Urinary bladder (tissue), 4 donors: ENCODE data around the gene CYSLTR2. TPM values are rescaled to one million over a fixed set of nuclear protein-coding genes. Genes with fewer than 3 reads are reported as not detected.

Experiments
- DNase-seq: peaks from one replicate; pipeline ENCODE4 v3.0.0-alpha.2; 2015; ENCODE audit errors: extremely low spot score
- H3K27ac ChIP-seq: one replicate; pipeline ENCODE4 v1.5.1; 2013; ENCODE audit warnings: low read depth, mild to moderate bottlenecking, moderate library complexity
- H3K36me3 ChIP-seq: one replicate; pipeline ENCODE4 v1.6.1; 2013; ENCODE audit warnings: mild to moderate bottlenecking, moderate library complexity; ENCODE audit not compliant: insufficient read depth
- H3K4me1 ChIP-seq: one replicate; pipeline ENCODE4 v1.6.1; 2013; ENCODE audit warnings: mild to moderate bottlenecking, moderate library complexity; ENCODE audit not compliant: insufficient read depth
- H3K4me3 ChIP-seq: one replicate; pipeline ENCODE4 v1.5.1; 2013; ENCODE audit warnings: low read depth, low read length
- WGBS: extraction: QIAGEN DNeasy Blood & Tissue Kit; methylation state at CpG from one replicate; pipeline ENCODE4 v1.1.7; 2013; 5-methylcytosine and 5-hydroxymethylcytosine counted together
- polyA plus RNA-seq: library from polyadenylated mRNA; stranded (reverse); fragments of 200-250 nt; gene quantifications from one replicate; pipeline ENCODE4 v1.2.3, GENCODE V29; 2013
- total RNA-seq: library from RNA; depleted of rRNA; stranded (reverse); fragments of >200 nt; gene quantifications from one replicate; pipeline ENCODE4 v1.2.3, GENCODE V29; 2014
- donor health status: healthy with polysubstance abuse.
- donor health status: healthy.

Gene CYSLTR2
- total and polyA plus RNA-seq, 2 donors, result 0.14 to 1.4 TPM

DNA sequence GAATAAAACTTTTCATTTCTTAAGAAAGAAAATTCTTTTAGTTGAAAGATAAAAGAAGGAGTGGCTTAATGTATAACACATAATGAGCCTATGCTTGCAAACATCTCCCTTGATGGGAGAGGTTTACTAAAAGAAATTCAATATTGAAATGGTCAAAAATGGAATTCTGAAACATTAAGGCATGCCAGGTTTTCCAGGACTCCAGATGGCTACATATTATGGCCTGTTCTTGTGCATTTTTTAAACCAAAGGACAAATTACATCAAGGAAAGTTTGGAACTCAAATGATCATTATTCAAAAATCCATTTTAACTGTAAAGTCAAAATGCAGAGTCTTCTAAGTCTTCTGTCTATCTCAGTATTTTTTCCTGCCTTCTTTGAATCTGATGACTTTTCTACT, 19.1 kb upstream of the CYSLTR2 start:
- no peak for DNase-seq
- no peaks in the 10 kb centered on the region for H3K36me3 ChIP-seq

DNA sequence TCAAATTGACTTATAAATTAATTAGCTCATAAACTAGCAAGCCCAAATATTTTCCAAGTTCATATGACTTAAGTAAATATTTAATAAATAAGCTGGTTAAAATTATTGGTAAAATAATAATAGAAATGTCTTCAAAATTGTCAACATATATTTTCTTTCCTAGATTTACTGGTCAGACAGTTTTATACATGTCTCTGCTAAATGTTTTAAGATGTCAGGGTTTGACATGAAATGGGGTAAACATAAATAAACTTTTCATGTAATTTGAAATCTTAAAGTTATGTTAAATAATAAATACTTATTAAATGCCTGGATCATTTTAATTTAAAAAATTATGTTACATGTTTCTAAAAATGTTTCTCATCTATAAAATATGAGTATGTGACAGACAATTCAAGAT, 18.3 kb upstream of the CYSLTR2 start:
- no peak for DNase-seq
- Histone ChIP-seq H3K4me1 (no peaks in the 10 kb centered on the region), H3K36me3 (no peaks in the 10 kb centered on the region), H3K4me3 (no peak overlapping the region), H3K27ac (no peak overlapping the region)

More for the DNA sequence above, 19.1 kb upstream of the CYSLTR2 start:
- no peaks in the 10 kb centered on the region for H3K4me1 ChIP-seq
- no peak overlapping the region for H3K27ac ChIP-seq
- no peak overlapping the region for H3K4me3 ChIP-seq

DNA sequence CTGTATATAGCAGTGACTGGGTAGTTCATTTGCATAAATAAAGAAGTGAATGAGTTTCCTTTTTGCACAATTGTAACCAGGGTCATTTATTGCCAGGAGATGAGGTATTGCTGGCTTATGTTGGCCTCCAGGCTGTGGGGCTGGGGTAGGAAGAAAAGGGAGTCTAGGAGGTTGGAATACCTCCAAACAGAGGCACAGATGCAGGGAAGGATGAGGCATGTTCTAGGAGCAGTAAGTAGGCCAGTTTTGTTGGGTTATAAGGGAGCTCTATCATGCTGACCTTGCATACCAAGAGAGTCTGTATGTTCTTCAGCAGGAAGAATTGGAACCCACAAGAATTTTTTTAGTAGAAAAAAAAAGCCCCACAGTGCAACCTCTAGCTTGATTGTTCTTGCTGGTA, 17.2 kb upstream of the CYSLTR2 start:
- no peaks in the 10 kb centered on the region for H3K36me3 ChIP-seq
- H3K27ac ChIP-seq, result no peak overlapping the region
- no peak overlapping the region for H3K4me3 ChIP-seq
- DNase-seq, result no peak
- H3K4me1 ChIP-seq, result no peaks in the 10 kb centered on the region

DNA sequence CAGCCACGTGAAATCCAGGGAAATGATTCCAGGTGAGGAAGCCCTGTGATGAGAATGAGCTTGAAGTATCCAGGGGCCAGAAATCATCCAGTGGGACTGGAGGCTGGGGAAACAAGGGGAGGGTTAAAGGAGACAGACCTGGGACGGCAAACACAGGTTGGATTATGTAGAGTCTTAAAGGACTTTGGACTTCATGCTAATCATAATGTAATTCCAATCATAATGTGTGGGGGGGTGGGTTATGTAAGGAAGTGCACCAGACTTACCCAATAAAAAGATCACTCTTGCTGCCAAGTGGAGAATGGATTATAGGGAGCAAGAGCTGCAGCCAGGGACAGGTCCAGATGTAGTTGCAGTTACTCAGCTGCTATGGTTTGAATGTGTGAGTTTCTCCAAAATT, 16.1 kb upstream of the CYSLTR2 start:
- no peaks in the 10 kb centered on the region for H3K36me3 ChIP-seq
- 41% methylated on average over 2 of the region's 2 CpGs for WGBS
- H3K4me1 ChIP-seq, result no peaks in the 10 kb centered on the region
- DNase-seq, result no peak
- no peak overlapping the region for H3K27ac ChIP-seq
- no peak overlapping the region for H3K4me3 ChIP-seq

DNA sequence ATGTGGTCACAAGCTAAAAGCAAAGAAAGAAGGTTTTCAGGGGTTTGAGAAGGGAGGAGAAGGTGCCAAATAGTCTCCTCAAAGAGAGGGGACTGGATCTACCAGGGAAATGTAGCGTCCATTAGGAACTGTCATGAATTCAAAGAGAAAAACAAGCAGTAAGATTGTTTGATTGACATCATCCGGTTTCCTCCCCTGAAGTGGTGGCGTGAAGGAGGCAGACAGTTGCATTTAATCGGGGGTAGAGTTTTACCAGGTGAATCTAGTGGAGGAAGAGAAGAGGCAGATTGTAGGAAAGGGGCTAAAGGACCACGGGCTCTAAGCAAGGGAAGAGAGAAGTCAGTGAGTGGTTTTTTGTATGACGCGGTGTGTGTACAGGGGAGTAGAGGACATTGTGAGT, 13.0 kb upstream of the CYSLTR2 start:
- no peak for DNase-seq
- Histone ChIP-seq H3K4me3 (no peak overlapping the region), H3K36me3 (no peaks in the 10 kb centered on the region), H3K4me1 (no peaks in the 10 kb centered on the region), H3K27ac (no peak overlapping the region)
- WGBS, result 92% methylated on average over 7 of the region's 7 CpGs

DNA sequence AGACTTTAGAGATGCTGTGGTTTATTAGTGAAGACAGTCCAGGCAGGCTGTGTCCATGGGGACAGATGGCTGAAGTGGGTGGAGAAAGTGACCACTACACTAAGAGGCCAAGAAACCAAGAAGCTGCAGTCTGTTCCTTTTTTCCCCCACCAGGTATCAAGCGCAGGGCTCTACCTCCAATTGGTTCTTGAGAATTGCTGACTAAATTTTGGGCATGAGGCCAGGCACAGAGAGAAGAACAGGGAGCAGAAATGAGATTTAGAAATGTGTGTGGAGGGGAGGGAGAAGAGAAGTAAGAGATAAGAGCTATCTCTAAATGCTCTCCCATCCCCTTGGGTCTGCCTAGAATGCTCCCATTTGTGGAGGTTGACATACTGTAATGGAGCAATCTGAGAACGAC, 12.3 kb upstream of the CYSLTR2 start:
- no peak for DNase-seq
- no peaks in the 10 kb centered on the region for H3K4me1 ChIP-seq
- H3K36me3 ChIP-seq, result no peaks in the 10 kb centered on the region
- no peak overlapping the region for H3K27ac ChIP-seq
- no peak overlapping the region for H3K4me3 ChIP-seq
- 80% methylated on average over 2 of the region's 2 CpGs for WGBS

DNA sequence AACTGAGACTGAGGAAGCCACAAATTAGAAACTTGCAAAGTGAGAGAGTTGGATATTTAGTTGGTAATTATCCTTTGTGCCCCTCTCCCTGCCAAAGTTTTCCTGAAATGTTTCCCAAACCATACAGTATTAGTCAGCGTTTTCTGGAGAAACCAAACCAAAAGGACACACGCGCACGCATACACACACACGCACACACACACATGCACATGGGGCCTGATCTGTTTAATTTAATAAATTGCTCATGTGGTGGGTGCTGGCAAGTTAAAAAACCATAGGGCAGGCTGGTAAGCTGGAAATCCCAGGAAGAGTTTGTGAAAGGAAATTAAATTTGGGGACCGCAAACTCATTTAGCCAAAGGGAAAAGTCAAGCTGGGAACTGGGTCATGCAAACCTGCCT, 11.7 kb upstream of the CYSLTR2 start:
- H3K36me3 ChIP-seq, result no peaks in the 10 kb centered on the region
- no peak overlapping the region for H3K4me3 ChIP-seq
- H3K4me1 ChIP-seq, result no peaks in the 10 kb centered on the region
- WGBS, result 98% methylated on average over 6 of the region's 6 CpGs
- DNase-seq, result no peak
- H3K27ac ChIP-seq, result no peak overlapping the region

DNA sequence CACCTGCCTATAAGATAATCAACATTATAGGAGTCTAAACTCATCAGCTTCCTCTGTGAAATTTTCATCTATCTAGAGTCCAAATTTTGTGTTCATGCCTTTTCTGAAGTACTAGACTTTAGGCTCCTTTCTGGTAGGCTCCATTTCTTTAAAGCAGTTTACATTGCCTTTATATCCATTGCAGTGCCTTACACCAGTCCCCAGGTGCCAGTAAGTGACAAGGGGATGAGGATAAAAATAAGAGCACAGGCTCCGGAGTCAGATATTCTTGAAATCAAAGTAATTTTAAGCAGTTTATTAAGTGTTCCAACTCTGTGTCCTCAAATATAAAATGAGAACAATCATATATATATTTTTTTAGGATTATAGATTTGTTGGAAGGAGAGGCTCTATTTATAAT, 10.6 kb upstream of the CYSLTR2 start:
- Histone ChIP-seq H3K27ac (no peak overlapping the region), H3K36me3 (no peaks in the 10 kb centered on the region), H3K4me3 (no peak overlapping the region), H3K4me1 (no peaks in the 10 kb centered on the region)
- DNase-seq, result no peak
- WGBS, result 77% methylated on average over 1 of the region's 1 CpG

DNA sequence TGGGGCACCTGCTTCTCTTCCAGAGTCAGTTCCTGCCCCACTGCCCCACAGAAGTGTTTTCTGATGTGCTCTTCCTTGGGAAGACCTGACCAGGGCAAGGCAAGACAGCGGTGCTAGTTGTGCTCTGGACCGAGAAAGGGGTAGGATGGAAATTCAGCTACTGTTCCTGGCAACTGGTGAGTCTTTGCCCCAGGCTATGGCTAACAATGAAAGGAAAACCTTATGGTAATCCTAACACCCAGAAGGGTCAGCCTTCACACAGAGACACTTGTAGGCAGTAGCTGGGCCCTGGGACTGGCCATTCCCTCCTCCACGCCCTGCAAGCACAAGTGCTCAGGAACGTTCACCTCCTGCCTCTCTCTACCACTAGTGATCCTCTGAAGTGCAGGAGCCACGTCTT, 9.6 kb upstream of the CYSLTR2 start:
- no peak overlapping the region for H3K4me3 ChIP-seq
- DNase-seq, result no peak
- H3K36me3 ChIP-seq, result no peaks in the 10 kb centered on the region
- no peak overlapping the region for H3K27ac ChIP-seq
- H3K4me1 ChIP-seq, result no peaks in the 10 kb centered on the region
- 86% methylated on average over 5 of the region's 5 CpGs for WGBS

DNA sequence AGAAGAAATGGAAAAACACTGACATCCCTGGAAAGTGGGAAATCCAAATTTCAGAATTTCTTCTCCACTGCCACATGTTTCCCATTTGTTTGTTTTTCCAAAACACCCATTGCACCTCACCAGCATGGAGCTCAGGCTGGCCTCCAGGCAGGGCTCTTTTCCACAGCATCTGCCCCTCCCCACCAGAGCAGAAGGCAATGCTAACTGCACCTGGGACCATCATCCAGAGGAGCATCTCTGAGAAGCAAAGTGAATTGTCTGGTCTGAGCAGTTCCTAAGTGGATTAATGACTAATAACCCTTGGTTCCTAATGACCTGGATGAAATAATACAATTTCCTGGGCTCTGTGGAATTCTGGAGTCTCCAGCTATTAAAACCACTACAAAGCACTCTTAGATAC, 8.8 kb upstream of the CYSLTR2 start:
- no peak overlapping the region for H3K27ac ChIP-seq
- H3K36me3 ChIP-seq, result no peaks in the 10 kb centered on the region
- no peaks in the 10 kb centered on the region for H3K4me1 ChIP-seq
- DNase-seq, result no peak
- H3K4me3 ChIP-seq, result no peak overlapping the region

DNA sequence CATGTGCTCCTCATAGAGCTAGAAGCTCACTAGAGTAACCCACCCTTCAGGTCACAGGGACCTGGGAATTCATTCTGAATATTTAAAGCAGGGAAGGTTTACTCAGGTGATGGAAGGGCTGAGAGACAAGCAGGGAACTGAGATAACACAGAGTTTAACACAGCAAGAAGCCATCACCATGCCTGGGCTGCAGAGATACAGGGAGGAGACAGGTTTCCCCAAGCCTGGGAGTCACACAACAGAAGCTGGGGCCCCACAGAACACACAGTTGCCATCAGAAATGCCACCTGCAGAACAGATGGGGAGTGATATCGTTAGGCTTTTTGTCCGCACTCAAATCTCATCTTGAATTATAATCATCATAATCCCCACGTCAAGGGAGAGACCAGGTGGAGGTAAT, 7.9 kb upstream of the CYSLTR2 start:
- H3K4me1 ChIP-seq, result no peaks in the 10 kb centered on the region
- 85% methylated on average over 3 of the region's 3 CpGs for WGBS

DNA sequence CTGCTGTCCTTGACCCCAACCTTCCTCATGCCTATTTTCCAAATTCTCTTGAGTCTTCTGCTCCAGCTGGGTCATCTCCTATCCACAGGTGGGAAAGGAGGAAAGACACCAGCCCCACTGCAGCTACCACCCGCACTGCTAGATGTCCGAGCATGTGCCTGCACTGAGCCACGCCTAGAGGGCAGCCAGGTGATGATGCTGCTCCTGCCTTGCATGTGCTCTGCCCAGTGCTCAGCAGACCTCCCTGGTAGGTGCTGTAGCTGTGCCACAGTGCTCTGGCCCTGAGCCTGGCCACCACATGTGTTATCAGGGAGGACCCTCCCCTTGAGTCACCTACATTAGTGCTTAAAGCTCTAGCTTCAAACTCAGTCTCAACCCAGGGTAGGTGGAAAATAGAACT, 6.9 kb upstream of the CYSLTR2 start:
- DNase-seq, result no peak
- no peak overlapping the region for H3K27ac ChIP-seq
- WGBS, result 94% methylated on average over 3 of the region's 3 CpGs

More for the DNA sequence above, 7.9 kb upstream of the CYSLTR2 start:
- Histone ChIP-seq H3K4me3 (no peak overlapping the region), H3K27ac (no peak overlapping the region), H3K36me3 (no peaks in the 10 kb centered on the region)
- no peak for DNase-seq

DNA sequence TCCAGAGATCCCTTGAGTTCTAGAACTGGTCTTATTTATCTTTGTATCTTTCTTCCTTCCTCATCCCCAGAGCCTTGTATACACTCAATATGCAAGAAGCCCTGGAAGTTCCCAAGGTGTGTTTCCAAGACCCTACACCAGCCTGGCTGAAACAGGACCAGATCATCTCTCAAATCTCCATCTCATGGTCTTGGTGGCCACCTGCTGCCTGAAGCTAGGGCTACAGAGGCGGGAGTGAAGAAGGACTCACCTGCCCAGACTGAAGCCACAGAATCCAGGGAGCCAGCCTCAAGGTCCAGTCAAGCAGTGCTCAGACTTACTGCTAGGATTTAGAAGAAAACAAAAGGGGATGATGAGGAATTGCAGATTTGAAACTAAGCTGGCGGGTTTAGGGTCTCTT, 6.1 kb upstream of the CYSLTR2 start:
- no peak for DNase-seq
- Histone ChIP-seq H3K27ac (no peak overlapping the region), H3K4me1 (no peaks in the 10 kb centered on the region), H3K4me3 (no peak overlapping the region), H3K36me3 (no peaks in the 10 kb centered on the region)
- WGBS, result 97% methylated on average over 2 of the region's 2 CpGs

More for the DNA sequence above, 6.9 kb upstream of the CYSLTR2 start:
- H3K36me3 ChIP-seq, result no peaks in the 10 kb centered on the region
- H3K4me3 ChIP-seq, result no peak overlapping the region
- no peaks in the 10 kb centered on the region for H3K4me1 ChIP-seq

DNA sequence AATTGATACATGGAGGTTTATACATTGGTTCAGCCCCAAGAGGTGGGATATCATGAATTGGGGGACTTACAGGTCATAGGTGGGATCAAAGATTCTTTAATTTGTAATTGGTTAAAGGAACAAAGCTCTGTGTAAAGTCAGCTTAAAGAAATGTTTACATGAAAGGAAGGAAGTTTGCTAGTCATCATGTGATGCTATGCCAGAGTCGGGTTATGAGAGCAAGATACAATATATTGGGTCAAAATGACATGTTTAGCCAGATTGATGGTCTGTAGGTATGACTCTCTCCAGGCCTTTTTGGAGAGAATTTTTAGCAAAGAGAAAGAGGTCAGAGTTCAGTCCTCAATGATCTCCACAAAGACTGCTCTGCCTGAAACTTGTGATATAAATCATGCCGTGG, 5.3 kb upstream of the CYSLTR2 start:
- Histone ChIP-seq H3K36me3 (no peaks in the 10 kb centered on the region), H3K4me1 (no peaks in the 10 kb centered on the region), H3K4me3 (no peak overlapping the region), H3K27ac (no peak overlapping the region)
- WGBS, result 57% methylated on average over 2 of the region's 2 CpGs
- DNase-seq, result no peak

DNA sequence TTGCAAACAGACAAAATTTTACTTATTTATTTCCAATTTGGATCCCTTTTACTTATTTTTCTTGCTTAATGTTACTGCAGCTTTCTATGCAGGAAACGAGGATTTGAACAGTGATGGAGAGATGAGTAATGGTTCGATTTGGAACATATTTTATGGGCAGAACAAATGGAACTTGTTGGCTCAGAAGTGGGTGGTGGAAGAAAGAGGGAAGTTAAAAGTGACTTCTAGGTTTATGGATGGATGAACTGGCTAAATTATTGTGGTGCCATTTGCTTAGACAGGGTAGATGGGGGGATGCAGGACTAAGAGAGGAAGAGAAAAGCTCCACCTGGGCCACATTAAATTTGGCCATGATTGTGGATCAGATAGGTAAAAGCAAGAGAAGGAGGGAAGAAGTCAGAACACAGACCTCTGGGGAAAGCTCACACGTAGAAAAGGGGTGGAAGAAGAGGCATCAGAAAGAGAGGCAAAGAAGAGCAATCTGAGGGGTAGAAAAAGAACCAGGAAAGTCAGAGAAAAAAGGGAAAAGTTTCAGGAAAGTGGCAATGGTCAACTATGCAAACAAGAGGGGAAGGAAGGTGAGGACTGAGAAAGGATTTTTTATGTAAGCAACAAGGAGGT, 768 bp upstream of the CYSLTR2 start:
- WGBS, result 45% methylated on average over 3 of the region's 3 CpGs

More for the DNA sequence above, 768 bp upstream of the CYSLTR2 start:
- no peak overlapping the region for H3K27ac ChIP-seq
- no peaks in the 10 kb centered on the region for H3K36me3 ChIP-seq
- DNase-seq, result no peak
- H3K4me3 ChIP-seq, result no peak overlapping the region
- no peaks in the 10 kb centered on the region for H3K4me1 ChIP-seq
